ENCODE data around the gene HAP1. TPM values are rescaled to one million over a fixed set of nuclear protein-coding genes. Genes with fewer than 3 reads are reported as not detected.
A peak's percentile ranks its signal among the peaks of the same experiment; 100 is the strongest.

Gene HAP1
- total RNA-seq, 1 experiment from 2014 or later = 3.2 TPM

- H3K36me3 Mint-ChIP-seq (ENCODE audit: insufficient read depth, unreplicated experiment) = peaks cover 36% of the 10 kb centered on the region
- intact Hi-C loops (cut with micrococcal nuclease; ENCODE audit: unreplicated experiment) = no loop called here
- CTCF ChIA-PET = interaction anchor here (0.6 to 1.0 kb wide), 3 partner anchors 9 to 228 kb away, joined by 3 read pairs; no protein-coding TSS in a partner anchor
- peak in 1 of 2 experiments; percentile 46 for DNase-seq
- H3K9me3 Mint-ChIP-seq (ENCODE audit: unreplicated experiment) = no peaks in the 10 kb centered on the region
- H3K4me1 ChIP-seq = no peaks in the 10 kb centered on the region
- H3K4me3 ChIP-seq (ENCODE audit: low read depth, low read length) = no peak overlapping the region
- H3K9me3 ChIP-seq = no peaks in the 10 kb centered on the region
- H3K27ac Mint-ChIP-seq (ENCODE audit: unreplicated experiment) = no peak overlapping the region
- peaks cover 10% of the 10 kb centered on the region for H3K4me1 Mint-ChIP-seq (ENCODE audit: low read depth, unreplicated experiment)
- TF ChIP-seq CTCF (IDR thresholded peaks at IDR 0.05; ENCODE audit: insufficient read depth in 1 of 2, low read depth in 1 of 2, low read length in 1 of 2, severe bottlenecking in 1 of 2, unreplicated experiment in 1 of 2) = no peak
- no peaks in the 10 kb centered on the region for H3K27me3 Mint-ChIP-seq (ENCODE audit: insufficient read depth, unreplicated experiment)
- POLR2A ChIA-PET = interaction anchor here (1.1 kb wide), 1 partner anchor 8 kb away, joined by 3 read pairs; no protein-coding TSS in a partner anchor
- H3K4me3 Mint-ChIP-seq (ENCODE audit: unreplicated experiment) = no peak overlapping the region
- BruUV-seq (replicated peaks) = no TSS peak
- no peaks in the 10 kb centered on the region for H3K27me3 ChIP-seq (replicated peaks; ENCODE audit: control insufficient read depth, insufficient read depth, low read length)
- peaks cover 1% of the 10 kb centered on the region; the same call in 1 of the 2 replicates for H3K36me3 ChIP-seq (ENCODE audit: control insufficient read depth, insufficient read depth, low read length)
Measured at GRCh38 chr17:41697122-41697962, 37.1 kb downstream of the HAP1 start.

- Mint-ChIP-seq H3K4me1 (ENCODE audit: low read depth, unreplicated experiment) (peaks cover 10% of the 10 kb centered on the region), H3K27me3 (ENCODE audit: insufficient read depth, unreplicated experiment) (no peaks in the 10 kb centered on the region), H3K27ac (ENCODE audit: unreplicated experiment) (peak overlapping the region; percentile 12), H3K9me3 (ENCODE audit: unreplicated experiment) (no peaks in the 10 kb centered on the region), H3K36me3 (ENCODE audit: insufficient read depth, unreplicated experiment) (peaks cover 48% of the 10 kb centered on the region), H3K4me3 (ENCODE audit: unreplicated experiment) (no peak overlapping the region)
- ChIA-PET CTCF (interaction anchor here (0.5 to 1.4 kb wide), 18 partner anchors 9 to 1298 kb away, joined by 3 to 7 read pairs (median 3); partner anchors contain the start of genes KLHL11, ODAD4 and P3H4), POLR2A (interaction anchor here (0.6 to 0.9 kb wide), 3 partner anchors 17 to 90 kb away, joined by 3 to 5 read pairs (median 4); partner anchors contain the start of gene JUP)
- peak; percentile 78 to 89 for TF ChIP-seq CTCF (IDR thresholded peaks at IDR 0.05; ENCODE audit: insufficient read depth in 1 of 2, low read depth in 1 of 2, low read length in 1 of 2, severe bottlenecking in 1 of 2, unreplicated experiment in 1 of 2)
- intact Hi-C loops (cut with micrococcal nuclease; ENCODE audit: unreplicated experiment) = no loop called here
- Histone ChIP-seq H3K4me3 (ENCODE audit: low read depth, low read length) (no peak overlapping the region), H3K36me3 (ENCODE audit: control insufficient read depth, insufficient read depth, low read length) (peaks cover 9% of the 10 kb centered on the region; the same call in 1 of the 2 replicates), H3K9me3 (no peaks in the 10 kb centered on the region), H3K4me1 (no peaks in the 10 kb centered on the region), H3K27me3 (replicated peaks; ENCODE audit: control insufficient read depth, insufficient read depth, low read length) (no peaks in the 10 kb centered on the region)
- peak; percentile 69 to 76 for DNase-seq
- BruUV-seq (replicated peaks) = no TSS peak
Measured at GRCh38 chr17:41695954-41696757, 38.3 kb downstream of the HAP1 start.

- CTCF ChIA-PET = interaction anchor here (1.0 to 1.4 kb wide), 5 partner anchors 30 to 265 kb away, joined by 3 to 6 read pairs (median 4); no protein-coding TSS in a partner anchor
Measured at GRCh38 chr17:41695134-41695661, 39.2 kb downstream of the HAP1 start.

More at GRCh38 chr17:41695134-41695661, 39.2 kb downstream of the HAP1 start:
- H3K4me3 Mint-ChIP-seq (ENCODE audit: unreplicated experiment) = no peak overlapping the region
- H3K27ac Mint-ChIP-seq (ENCODE audit: unreplicated experiment) = peak overlapping the region; percentile 12
- no TSS peak for BruUV-seq (replicated peaks)
- no peak overlapping the region for H3K4me3 ChIP-seq (ENCODE audit: low read depth, low read length)
- DNase-seq = no peak
- peaks cover 10% of the 10 kb centered on the region for H3K4me1 Mint-ChIP-seq (ENCODE audit: low read depth, unreplicated experiment)
- H3K9me3 Mint-ChIP-seq (ENCODE audit: unreplicated experiment) = no peaks in the 10 kb centered on the region
- POLR2A ChIA-PET = interaction anchor here (0.9 kb wide), 1 partner anchor 39 kb away, joined by 3 read pairs; no protein-coding TSS in a partner anchor
- peaks cover 5% of the 10 kb centered on the region; the same call in 1 of the 2 replicates for H3K4me1 ChIP-seq
- intact Hi-C loops (cut with micrococcal nuclease; ENCODE audit: unreplicated experiment) = no loop called here
- no peaks in the 10 kb centered on the region for H3K27me3 ChIP-seq (replicated peaks; ENCODE audit: control insufficient read depth, insufficient read depth, low read length)
- no peaks in the 10 kb centered on the region for H3K27me3 Mint-ChIP-seq (ENCODE audit: insufficient read depth, unreplicated experiment)
- no peak for TF ChIP-seq CTCF (IDR thresholded peaks at IDR 0.05; ENCODE audit: insufficient read depth in 1 of 2, low read depth in 1 of 2, low read length in 1 of 2, severe bottlenecking in 1 of 2, unreplicated experiment in 1 of 2)
- H3K36me3 ChIP-seq (ENCODE audit: control insufficient read depth, insufficient read depth, low read length) = peaks cover 13% of the 10 kb centered on the region
- no peaks in the 10 kb centered on the region for H3K9me3 ChIP-seq
- H3K36me3 Mint-ChIP-seq (ENCODE audit: insufficient read depth, unreplicated experiment) = peaks cover 58% of the 10 kb centered on the region

All from Caco-2 (cell line).